Heart right ventricle (tissue), 16 donors: ENCODE measurements around the gene ZBTB12. TPM values are rescaled to one million over a fixed set of nuclear protein-coding genes. Genes with fewer than 3 reads are reported as not detected.

ENCODE experiments used
- ATAC-seq, 8 donors: fragments of 200-7000 bp; cut with Tn5 transposase; one replicate each; pipeline ENCODE4 v1.9.1; 2020; ENCODE audit warnings: mild to moderate bottlenecking in 8 of 8, moderate library complexity in 8 of 8, moderate number of reproducible peaks in 1 of 8
- DNase-seq, 2 donors: peaks; one replicate each; pipeline ENCODE4 v3.0.0-alpha.2; 2020
- H3K27ac ChIP-seq, 10 donors: fragments of 200-600 bp; sonication (generic) in 2 of 10; one replicate each; pipeline versions ENCODE4 v1.5.0 to v1.8.0; 2020 to 2022; ENCODE audit warnings: mild to moderate bottlenecking in 3 of 10
- H3K27me3 ChIP-seq, 7 donors: fragments of 200-600 bp; one replicate each; pipeline ENCODE4 v1.8.0; 2021 to 2022; ENCODE audit warnings: mild to moderate bottlenecking in 2 of 7
- H3K36me3 ChIP-seq, 9 donors: fragments of 200-600 bp; sonication (generic) in 1 of 9; one replicate each; pipeline versions ENCODE4 v1.5.0 to v1.8.0; 2020 to 2022; ENCODE audit warnings: mild to moderate bottlenecking in 2 of 9
- H3K4me1 ChIP-seq, 9 donors: fragments of 200-600 bp; sonication (generic) in 1 of 9; one replicate each; pipeline versions ENCODE4 v1.5.0 to v1.8.0; 2020 to 2022; ENCODE audit warnings: mild to moderate bottlenecking in 4 of 9
- H3K4me3 ChIP-seq, 10 donors: fragments of 200-600 bp; sonication (generic) in 2 of 10; one replicate each; pipeline versions ENCODE4 v1.5.0 to v1.8.0; 2020 to 2022; ENCODE audit warnings: mild to moderate bottlenecking in 7 of 10, moderate library complexity in 2 of 10
- H3K9me3 ChIP-seq, 11 donors: fragments of 200-600 bp in 10 of 11; sonication (generic) in 2 of 11; one replicate each; pipeline versions ENCODE4 v1.5.0 to v1.8.0; 2013 to 2022; ENCODE audit warnings: mild to moderate bottlenecking in 2 of 11, control low read depth in 1 of 11, moderate library complexity in 1 of 11
- WGBS, 2 donors: extraction: QIAGEN DNeasy Blood & Tissue Kit; methylation state at CpG; one replicate each; pipeline ENCODE4 v1.1.7; 2013; ENCODE audit warnings: inconsistent platforms in 1 of 2; 5-methylcytosine and 5-hydroxymethylcytosine counted together
- intact Hi-C, 10 donors: fragments of 100-400 bp; cut with DNase I; formaldehyde crosslinking; loops; one replicate each; pipeline versions ENCODE4 v1.11.1 to v1.14.2; 2022
- polyA plus RNA-seq, 2 donors: library from polyadenylated mRNA; stranded (reverse); fragments of 200-250 nt; gene quantifications; one replicate each; pipeline ENCODE4 v1.2.3, GENCODE V29; 2013
- total RNA-seq, 10 donors: library from RNA; stranded (reverse); fragmentation: NEBNext Ultra II Directional in 3 of 10; extraction: Animal tissue kit (Norgen Biotek cat#: 25700) in 3 of 10; gene quantifications; one replicate each; pipeline versions ENCODE4 v1.2.1 to v1.2.4, GENCODE V29; 2021 to 2023
- TF ChIP-seq, protein P1 (sequence below), 9 donors: fragments of 200-600 bp; sonication (generic) in 2 of 9; IDR thresholded peaks; one replicate each; pipeline versions ENCODE4 v1.5.0 to v1.8.0; 2021 to 2022; ENCODE audit warnings: antibody characterized with exemption in 9 of 9, mild to moderate bottlenecking in 5 of 9, moderate library complexity in 1 of 9
- donor health status: Arrhythmogenic right ventricular cardiomyopathy.
- donor health status: ischemic (EF 13 %, LVEDD 7.1; RV severe dilation, severe dysfunction).
- donor health status: healthy with polysubstance abuse.
- donor health status: DM: no; HTN: yes; CAD: no.
- donor health status: DM: no; HTN: no; CAD: no.
- donor health status: ischemic (EF 25% LVEDD 6.9; RV normal size, moderate dysfunction).
- donor health status: ischemic (EF 25% LVEDD 5.7; RV mildly dilated, moderate dysfunction).
- donor health status: healthy.
- donor health status: DM: yes; HTN: yes; CAD: no.
- donor health status: Ischemic cardiomyopathy.
- donor health status: ischemic (EF 35%, LVEDD 5.7; RV mildly dilated, moderate dysfunction).
- donor health status: nonischemic (EF 11% LVEDD 7.7; RV severe dilation, severe dysfunction).
- donor health status: DM: yes; HTN: yes; CAD: no.
- donor health status: PGD.
- donor health status: ischemic (EF 29% LVEDD 5.4; RV normal size, mild dysfunction).
- donor health status: nonischemic (EF 23%, LVEDD 6.1; RV moderate dilation, normal function).

Gene ZBTB12
- total and polyA plus RNA-seq, 12 donors = 1.5 to 4.9 (median 2.6) TPM

DNA sequence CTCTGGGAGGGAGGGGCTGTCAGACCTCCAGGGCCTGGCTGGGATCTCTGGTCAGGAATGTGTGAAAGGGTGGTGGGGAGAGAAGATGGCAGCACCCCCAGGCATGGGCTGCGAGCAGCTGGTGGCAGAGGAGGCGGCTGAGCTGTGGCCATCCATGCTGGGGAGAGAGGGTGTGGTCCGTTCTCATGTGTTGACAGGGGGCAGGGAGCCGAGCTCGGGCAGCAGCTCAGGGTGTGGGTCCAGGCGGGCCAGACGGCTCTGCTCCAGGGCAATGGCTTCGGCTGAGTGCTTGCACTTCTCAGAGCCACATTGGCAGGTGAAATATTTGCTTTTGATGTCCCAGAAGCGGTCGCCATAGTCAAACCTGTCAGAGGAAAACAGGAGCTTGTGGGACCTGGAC, 22.0 kb downstream of the ZBTB12 start:
- DNase-seq (no peak), ATAC-seq (no peak)
- Histone ChIP-seq H3K27me3 (no peaks in the 10 kb centered on the region), H3K27ac (no peak overlapping the region), H3K4me3 (no peak overlapping the region), H3K4me1 (no peaks in the 10 kb centered on the region), H3K36me3 (peaks cover 0 to 56% (median 43%) of the 10 kb centered on the region in 9 donors), H3K9me3 (no peaks in the 10 kb centered on the region)
- TF ChIP-seq, protein P1, sequence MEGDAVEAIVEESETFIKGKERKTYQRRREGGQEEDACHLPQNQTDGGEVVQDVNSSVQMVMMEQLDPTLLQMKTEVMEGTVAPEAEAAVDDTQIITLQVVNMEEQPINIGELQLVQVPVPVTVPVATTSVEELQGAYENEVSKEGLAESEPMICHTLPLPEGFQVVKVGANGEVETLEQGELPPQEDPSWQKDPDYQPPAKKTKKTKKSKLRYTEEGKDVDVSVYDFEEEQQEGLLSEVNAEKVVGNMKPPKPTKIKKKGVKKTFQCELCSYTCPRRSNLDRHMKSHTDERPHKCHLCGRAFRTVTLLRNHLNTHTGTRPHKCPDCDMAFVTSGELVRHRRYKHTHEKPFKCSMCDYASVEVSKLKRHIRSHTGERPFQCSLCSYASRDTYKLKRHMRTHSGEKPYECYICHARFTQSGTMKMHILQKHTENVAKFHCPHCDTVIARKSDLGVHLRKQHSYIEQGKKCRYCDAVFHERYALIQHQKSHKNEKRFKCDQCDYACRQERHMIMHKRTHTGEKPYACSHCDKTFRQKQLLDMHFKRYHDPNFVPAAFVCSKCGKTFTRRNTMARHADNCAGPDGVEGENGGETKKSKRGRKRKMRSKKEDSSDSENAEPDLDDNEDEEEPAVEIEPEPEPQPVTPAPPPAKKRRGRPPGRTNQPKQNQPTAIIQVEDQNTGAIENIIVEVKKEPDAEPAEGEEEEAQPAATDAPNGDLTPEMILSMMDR (IDR thresholded peaks at IDR 0.05) = no peak
- WGBS, 2 donors = 72 to 79% methylated on average over 10 of the region's 10 CpGs
- intact Hi-C loops = no loop called here

DNA sequence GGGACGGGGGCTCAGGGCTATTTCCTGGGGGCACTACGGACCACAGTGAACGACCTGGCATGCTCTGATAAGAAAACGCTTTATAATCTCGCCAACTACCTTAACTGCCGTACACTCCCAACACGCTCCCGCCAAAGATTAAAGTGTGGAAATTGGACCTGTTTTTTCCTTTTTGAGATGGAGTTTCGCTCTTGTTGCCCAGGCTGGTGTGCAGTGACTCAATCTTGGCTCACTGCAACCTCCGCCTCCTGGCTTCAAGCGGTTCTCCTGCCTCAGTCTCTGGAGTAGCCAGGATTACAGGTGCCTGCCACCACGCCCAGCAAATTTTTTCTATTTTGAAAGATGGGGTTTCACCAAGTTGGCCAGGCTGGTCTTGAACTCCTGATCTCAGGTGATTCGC, 22.7 kb downstream of the ZBTB12 start:
- no peak overlapping the region for H3K27ac ChIP-seq
- peaks cover 0 to 48% (median 39%) of the 10 kb centered on the region in 9 donors for H3K36me3 ChIP-seq
- TF ChIP-seq, protein P1 (IDR thresholded peaks at IDR 0.05) = no peak
- no peaks in the 10 kb centered on the region for H3K4me1 ChIP-seq
- no peak overlapping the region for H3K4me3 ChIP-seq
- ATAC-seq (no peak), DNase-seq (no peak)
- H3K27me3 ChIP-seq = no peaks in the 10 kb centered on the region
- intact Hi-C loops = no loop called here
- no peaks in the 10 kb centered on the region for H3K9me3 ChIP-seq
- 81 to 88% methylated on average over 13 of the region's 13 CpGs for WGBS, 2 donors

DNA sequence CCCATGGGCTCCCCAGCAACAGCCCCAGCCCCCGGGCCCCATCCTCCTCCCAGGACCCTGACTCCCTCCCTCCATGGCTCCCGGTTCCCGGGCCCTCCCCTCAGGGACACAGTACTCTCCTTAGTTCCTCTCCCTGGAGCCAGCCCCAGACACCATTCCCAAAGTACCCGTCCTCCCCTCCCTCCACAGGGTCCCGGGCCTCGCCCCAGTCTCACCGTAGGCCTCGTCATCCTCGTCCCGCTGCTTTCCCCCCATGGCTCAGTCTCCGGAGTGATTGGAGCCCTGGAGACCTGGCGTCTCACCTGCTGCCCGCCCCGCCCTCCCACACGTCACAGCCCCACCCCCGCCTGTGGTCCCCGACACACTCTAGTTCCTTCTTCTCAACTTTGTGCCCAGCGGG, 23.2 kb downstream of the ZBTB12 start, which contains the start of gene SLC44A4:
TSS of gene SLC44A4 (minus strand) at position 272 of the 400 bp plus-strand sequence. CDS start at position 255, 17 bp downstream.
- ATAC-seq (no peak), DNase-seq (no peak)
- H3K9me3 ChIP-seq = no peaks in the 10 kb centered on the region
- TF ChIP-seq, protein P1 (IDR thresholded peaks at IDR 0.05) = no peak
- no peak within 1 kb of the TSS for H3K4me3 ChIP-seq
- WGBS, 2 donors = 53 to 64% methylated on average over 18 of the region's 18 CpGs
- H3K36me3 ChIP-seq = peaks cover 0 to 44% (median 38%) of the 10 kb centered on the region in 9 donors
- H3K27ac ChIP-seq = no peak within 1 kb of the TSS
- H3K27me3 ChIP-seq = no peaks in the 10 kb centered on the region
- H3K4me1 ChIP-seq = no peaks in the 10 kb centered on the region
- intact Hi-C loops = no loop called here

DNA sequence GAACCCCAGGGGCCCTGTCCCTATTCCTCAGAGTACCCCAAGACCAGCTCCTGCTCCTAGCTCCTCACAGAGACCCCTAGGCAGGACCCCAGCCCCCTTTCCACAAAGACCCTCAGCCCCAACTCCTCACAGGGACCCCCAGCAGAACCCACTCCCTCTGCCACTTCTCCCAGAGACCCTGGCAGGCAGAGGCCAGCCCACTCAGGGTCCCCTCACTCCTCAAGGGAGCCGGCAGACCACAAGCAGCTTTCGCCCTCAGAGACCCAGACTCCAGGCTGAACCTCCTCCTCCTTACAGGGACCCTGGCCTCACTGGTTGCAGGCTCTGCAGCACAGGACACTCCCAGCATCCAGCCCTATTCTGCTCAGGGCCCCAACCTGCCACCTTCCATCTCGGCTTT, 23.7 kb downstream of the ZBTB12 start:
- no peaks in the 10 kb centered on the region for H3K9me3 ChIP-seq
- H3K4me3 ChIP-seq = no peak overlapping the region
- TF ChIP-seq, protein P1 (IDR thresholded peaks at IDR 0.05) = no peak
- H3K36me3 ChIP-seq = peaks cover 0 to 39% (median 33%) of the 10 kb centered on the region in 9 donors
- H3K27me3 ChIP-seq = no peaks in the 10 kb centered on the region
- ATAC-seq (no peak), DNase-seq (no peak)
- WGBS, 2 donors = 76 to 82% methylated on average over 3 of the region's 3 CpGs
- no peak overlapping the region for H3K27ac ChIP-seq
- intact Hi-C loops = no loop called here
- H3K4me1 ChIP-seq = no peaks in the 10 kb centered on the region
